GM12878 (cell line): ENCODE measurements around the gene DYRK4. TPM values are rescaled to one million over a fixed set of nuclear protein-coding genes. Genes with fewer than 3 reads are reported as not detected.

Experiments used
- ASH2L ChIP-seq: fragments of 300-600, 200-600 bp; sonication (generic); IDR thresholded peaks from 2 replicates; pipeline ENCODE4 v1.6.1; 2017; ENCODE audit warnings: low read depth, mild to moderate bottlenecking, borderline replicate concordance
- BRCA1 ChIP-seq: IDR thresholded peaks from 2 replicates; pipeline ENCODE4 v1.6.1; 2011; ENCODE audit warnings: low read depth, low read length, improper control_type of control experiment
- CBFB ChIP-seq: IDR thresholded peaks from 2 replicates; pipeline ENCODE4 v1.6.1; 2016; ENCODE audit warnings: antibody characterized with exemption, low read depth
- CEBPB ChIP-seq, 2 experiments: fragments of 150-350 bp in 1 of 2; IDR thresholded peaks; 2 replicates each; pipeline ENCODE4 v1.6.1; 2012 to 2014; ENCODE audit warnings: low read depth in 2 of 2, low read length in 2 of 2, borderline replicate concordance in 1 of 2, inconsistent platforms in 1 of 2
- E2F4 ChIP-seq: IDR thresholded peaks from 2 replicates; pipeline ENCODE4 v1.6.1; 2012; ENCODE audit warnings: low read depth, low read length, improper control_type of control experiment
- E4F1 ChIP-seq: fragments of 450-650 bp; IDR thresholded peaks from 2 replicates; pipeline ENCODE4 v1.6.1; 2018; ENCODE audit warnings: borderline replicate concordance, mild to moderate bottlenecking; ENCODE audit not compliant: partially characterized antibody
- HDAC2 ChIP-seq: fragments of 200-600 bp; sonication (generic); IDR thresholded peaks from 2 replicates; pipeline ENCODE4 v1.6.1; 2017
- IRF3 ChIP-seq: fragments of 450-650 bp; IDR thresholded peaks from 2 replicates; pipeline ENCODE4 v1.6.1; 2014; ENCODE audit warnings: mild to moderate bottlenecking
- IRF4 ChIP-seq: IDR thresholded peaks from 2 replicates; pipeline ENCODE4 v1.6.1; 2011; ENCODE audit warnings: low read depth, low read length
- KAT2A ChIP-seq: conservative IDR thresholded peaks from 2 replicates; pipeline ENCODE4 v1.6.1; 2011; ENCODE audit warnings: low read depth, low read length; ENCODE audit not compliant: control insufficient read depth
- KDM1A ChIP-seq: fragments of 200-600 bp; sonication (generic); IDR thresholded peaks from 2 replicates; pipeline ENCODE4 v1.6.1; 2016; ENCODE audit warnings: borderline replicate concordance
- KLF5 ChIP-seq: fragments of 450-650 bp; IDR thresholded peaks from 2 replicates; pipeline ENCODE4 v1.6.1; 2014; ENCODE audit warnings: mild to moderate bottlenecking; ENCODE audit not compliant: partially characterized antibody
- MAX ChIP-seq: IDR thresholded peaks from 2 replicates; pipeline ENCODE4 v1.6.1; 2012; ENCODE audit warnings: low read depth, low read length, improper control_type of control experiment
- MXI1 ChIP-seq: fragments of 150-350 bp; IDR thresholded peaks from 2 replicates; pipeline ENCODE4 v1.6.1; 2011; ENCODE audit warnings: low read depth, mild to moderate bottlenecking, inconsistent platforms, low read length, improper control_type of control experiment
- MYC ChIP-seq: IDR thresholded peaks from 2 replicates; pipeline ENCODE4 v1.6.1; 2011; ENCODE audit warnings: mild to moderate bottlenecking, low read length, moderate library complexity, inconsistent platforms; ENCODE audit not compliant: insufficient read depth, insufficient replicate concordance, insufficient read length, severe bottlenecking
- NFIC ChIP-seq: IDR thresholded peaks from 2 replicates; pipeline ENCODE4 v1.6.1; 2012; ENCODE audit warnings: low read depth, mild to moderate bottlenecking, inconsistent platforms, low read length, moderate library complexity
- PAX5 ChIP-seq: IDR thresholded peaks from 2 replicates; pipeline ENCODE4 v1.6.1; 2011; ENCODE audit warnings: low read depth, low read length, borderline replicate concordance
- POLR2AphosphoS5 ChIP-seq: IDR thresholded peaks from 2 replicates; pipeline ENCODE4 v1.6.1; 2011; ENCODE audit warnings: mild to moderate bottlenecking, low read length, inconsistent platforms
- RCOR1 ChIP-seq: conservative IDR thresholded peaks from 2 replicates; pipeline ENCODE4 v1.6.1; 2012; ENCODE audit warnings: low read depth, low read length, improper control_type of control experiment
- RELA ChIP-seq: fragments of 450-650 bp; IDR thresholded peaks from 2 replicates; pipeline ENCODE4 v1.8.0; 2014; ENCODE audit warnings: borderline replicate concordance; ENCODE audit not compliant: partially characterized antibody
- WRNIP1 ChIP-seq: IDR thresholded peaks from 2 replicates; pipeline ENCODE4 v1.6.1; 2011; ENCODE audit warnings: low read depth, low read length, improper control_type of control experiment, borderline replicate concordance
- YBX1 ChIP-seq: fragments of 450-650 bp; IDR thresholded peaks from 2 replicates; pipeline ENCODE4 v1.6.1; 2016; ENCODE audit warnings: antibody characterized with exemption
- YY1 ChIP-seq: IDR thresholded peaks from 2 replicates; pipeline ENCODE4 v1.6.1; 2011; ENCODE audit warnings: low read depth, mild to moderate bottlenecking, low read length
- ZNF24 ChIP-seq: fragments of 450-650 bp; IDR thresholded peaks from 2 replicates; pipeline ENCODE4 v1.6.1; 2017; ENCODE audit warnings: antibody characterized with exemption, mild to moderate bottlenecking
- ZZZ3 ChIP-seq: IDR thresholded peaks from 2 replicates; pipeline ENCODE4 v1.6.1; 2011; ENCODE audit warnings: low read depth; ENCODE audit not compliant: control insufficient read depth, insufficient read length
- polyA plus RNA-seq, 11 experiments: library from polyadenylated mRNA; depleted of rRNA in 4 of 11; unstranded in 6 of 11; stranded (reverse) in 5 of 11; fragments of >200 nt; fragmentation: Nextera tagmentation in 4 of 11; fragmentation: Illumina TruSeq in 1 of 11; extraction: Ambion mirVana in 4 of 11; extraction: Trizol in 1 of 11; gene quantifications; 1 replicate in 1 of 11; 2 replicates in 10 of 11; pipeline versions ENCODE4 v1.2.1 to v1.2.3, GENCODE V29; 2011 to 2016; ENCODE audit warnings: inconsistent platforms in 2 of 11, missing spikeins in 2 of 11, low read depth in 1 of 11
- total RNA-seq, 4 experiments: library from RNA; depleted of rRNA in 3 of 4; stranded (reverse); fragments of >200 nt in 3 of 4; fragmentation: Illumina TruSeq in 1 of 4; extraction: Trizol in 1 of 4; gene quantifications; 2 replicates each; pipeline versions ENCODE4 v1.2.1 to v1.2.3, GENCODE V29; 2013 to 2021

Gene DYRK4
- total and polyA plus RNA-seq, 10 of the 15 experiments (the other 5 are each of a cell fraction or from before 2014, with no cell fraction given): 30.8 to 66.7 (median 46.8) TPM

- peak; percentile 70 for TF ChIP-seq E4F1
- 0 out of 2 replicates have a peak, but pooled peaks have one; percentile 53 for TF ChIP-seq HDAC2
- TF ChIP-seq E2F4: peak; percentile 93
- 0 out of 2 replicates have a peak, but pooled peaks have one; percentile 15 for TF ChIP-seq PAX5
- TF ChIP-seq ASH2L: no peak; the same call in 1 of the 2 replicates
- peak; percentile 67 for TF ChIP-seq RELA
- peak; percentile 85 for TF ChIP-seq MAX
- TF ChIP-seq RCOR1: no peak
- no peak for TF ChIP-seq CEBPB (IDR thresholded peaks at IDR 0.05; ENCODE audit: borderline replicate concordance in 1 of 2, low read depth in 2 of 2, low read length in 2 of 2)
- TF ChIP-seq ZZZ3: no peak
- no peak for TF ChIP-seq YBX1
- TF ChIP-seq BRCA1: no peak
- no peak for TF ChIP-seq KDM1A
- TF ChIP-seq NFIC: peak; percentile 49; the same call in 1 of the 2 replicates
- no peak for TF ChIP-seq KAT2A
- TF ChIP-seq POLR2AphosphoS5: peak; percentile 88; the same call in 1 of the 2 replicates
- no peak for TF ChIP-seq WRNIP1
- no peak for TF ChIP-seq IRF3
- no peak for TF ChIP-seq MYC
- peak; percentile 93 for TF ChIP-seq YY1
- TF ChIP-seq ZNF24: no peak
- TF ChIP-seq MXI1: peak; percentile 89
- peak; percentile 49 for TF ChIP-seq KLF5
- TF ChIP-seq IRF4: 0 out of 2 replicates have a peak, but pooled peaks have one; percentile 8
- 0 out of 2 replicates have a peak, but pooled peaks have one; percentile 59 for TF ChIP-seq CBFB
Measured at GRCh38 chr12:4538207-4539160, 23.5 kb upstream of the DYRK4 start, which contains the start of gene RAD51AP1 (continued).
